GM15510 (cell line): ENCODE results near the gene KCNJ4.

Experiments used
- POLR2A ChIP-seq: IDR thresholded peaks from 3 replicates; pipeline ENCODE4 v1.6.1; 2011; ENCODE audit warnings: borderline replicate concordance; ENCODE audit not compliant: insufficient read length; ENCODE audit errors: extremely low read depth

The KCNJ4 gene

DNA sequence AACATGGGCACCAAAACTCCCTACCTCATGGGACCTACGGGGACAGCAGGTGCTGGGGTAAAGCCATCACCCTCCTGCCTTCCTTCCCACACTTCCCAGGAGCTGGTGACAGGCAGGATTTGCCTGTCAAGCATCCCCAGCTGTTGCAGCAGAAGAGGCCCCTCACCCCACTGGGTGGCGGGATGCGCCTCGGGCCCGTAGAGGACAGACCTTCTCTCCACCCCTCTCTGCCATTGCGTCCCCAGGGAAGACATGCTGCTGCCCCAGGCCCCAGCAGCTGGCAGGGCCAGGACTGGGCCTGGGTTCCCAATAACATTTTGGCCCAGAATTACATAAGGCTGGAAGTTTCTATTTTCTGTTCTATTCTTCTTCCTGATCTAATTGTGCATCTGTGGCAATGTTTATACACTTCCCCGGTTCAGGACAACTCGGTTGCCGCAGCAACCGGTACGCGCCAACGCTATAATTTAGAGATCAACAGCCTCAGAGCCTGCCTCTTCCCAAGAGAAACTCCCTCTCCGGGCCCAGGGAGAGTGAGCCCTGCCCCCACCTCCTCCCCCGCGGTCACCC lies 25.4 kb downstream of the KCNJ4 start:
- no peak for TF ChIP-seq POLR2A

DNA sequence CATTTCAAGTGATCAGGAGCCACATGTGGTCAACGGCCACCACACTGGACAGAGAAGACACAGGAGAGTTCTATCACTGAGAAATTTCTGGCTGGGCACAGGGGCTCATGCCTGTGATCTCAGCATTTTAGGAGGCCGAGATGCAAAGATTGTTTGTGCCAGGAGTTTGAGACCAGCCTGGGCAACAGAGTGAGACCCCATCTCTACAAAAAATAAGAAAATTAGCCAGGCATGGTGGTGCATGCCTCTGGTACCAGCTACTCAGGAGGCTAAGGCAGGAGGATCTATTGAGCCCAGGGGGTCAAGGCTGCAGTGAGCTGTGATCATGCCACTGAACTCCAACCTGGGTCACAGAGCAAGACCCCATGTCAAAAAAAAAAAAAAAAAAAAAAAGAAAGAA lies 26.3 kb downstream of the KCNJ4 start:
- no peak for TF ChIP-seq POLR2A

DNA sequence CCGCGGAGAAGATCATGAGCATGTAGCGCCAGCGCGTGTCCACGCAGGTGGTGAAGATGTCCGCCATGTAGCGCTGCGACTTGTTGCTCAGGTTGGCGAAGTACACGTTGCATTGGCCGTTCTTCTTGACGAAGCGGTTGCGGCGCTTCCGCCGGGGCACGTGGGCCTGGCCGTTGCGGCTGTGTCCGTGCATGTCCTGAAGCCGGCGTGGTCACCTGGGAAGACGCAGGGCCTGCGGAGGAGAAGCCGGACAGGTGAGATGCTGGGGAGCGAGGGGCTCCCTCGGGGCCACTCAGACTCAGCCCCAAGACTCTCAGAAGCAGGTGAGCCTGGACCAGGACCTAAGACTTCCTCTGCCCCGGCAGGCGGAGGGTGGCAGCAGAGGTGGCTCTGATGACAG lies 27.1 kb downstream of the KCNJ4 start:
- TF ChIP-seq POLR2A, result no peak

DNA sequence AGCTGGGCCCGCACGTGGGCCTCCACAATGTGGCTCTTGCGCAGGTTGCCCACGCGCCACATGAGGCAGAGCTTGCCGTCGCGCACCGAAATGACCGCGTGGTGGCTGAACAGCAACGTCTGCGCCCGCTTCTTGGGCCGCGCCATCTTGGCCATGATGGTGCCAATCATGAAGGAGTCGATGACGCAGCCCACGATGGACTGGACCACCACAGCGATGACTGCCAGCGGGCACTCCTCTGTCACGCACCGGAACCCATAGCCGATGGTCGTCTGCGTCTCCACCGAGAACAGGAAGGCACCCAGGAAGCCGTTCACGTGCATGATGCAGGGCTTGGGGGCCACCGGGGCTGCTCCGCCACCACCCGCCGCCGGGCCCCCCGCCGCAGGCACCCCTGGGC lies 27.5 kb downstream of the KCNJ4 start:
- TF ChIP-seq POLR2A, result no peak

DNA sequence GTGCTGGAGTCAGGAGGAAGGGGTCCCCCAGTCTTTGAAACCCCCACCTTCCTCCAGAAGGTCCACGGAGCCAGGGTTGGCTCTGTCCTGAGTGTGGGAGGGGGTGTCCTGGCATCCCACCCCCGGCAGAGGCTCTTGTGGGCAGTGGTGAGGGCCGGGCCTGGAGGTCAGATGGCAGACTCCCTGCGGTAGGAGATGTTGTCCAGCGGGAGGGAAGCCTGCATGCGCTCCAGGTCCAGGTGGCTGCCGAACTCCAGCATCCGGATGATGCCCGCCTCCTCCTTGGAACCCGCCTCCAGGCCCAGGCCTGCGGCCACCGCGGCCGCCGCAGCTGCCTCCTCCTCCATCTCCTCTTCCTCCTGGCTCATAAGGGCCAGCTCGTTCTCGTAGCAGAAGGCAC lies 28.4 kb downstream of the KCNJ4 start:
- no peak for TF ChIP-seq POLR2A

DNA sequence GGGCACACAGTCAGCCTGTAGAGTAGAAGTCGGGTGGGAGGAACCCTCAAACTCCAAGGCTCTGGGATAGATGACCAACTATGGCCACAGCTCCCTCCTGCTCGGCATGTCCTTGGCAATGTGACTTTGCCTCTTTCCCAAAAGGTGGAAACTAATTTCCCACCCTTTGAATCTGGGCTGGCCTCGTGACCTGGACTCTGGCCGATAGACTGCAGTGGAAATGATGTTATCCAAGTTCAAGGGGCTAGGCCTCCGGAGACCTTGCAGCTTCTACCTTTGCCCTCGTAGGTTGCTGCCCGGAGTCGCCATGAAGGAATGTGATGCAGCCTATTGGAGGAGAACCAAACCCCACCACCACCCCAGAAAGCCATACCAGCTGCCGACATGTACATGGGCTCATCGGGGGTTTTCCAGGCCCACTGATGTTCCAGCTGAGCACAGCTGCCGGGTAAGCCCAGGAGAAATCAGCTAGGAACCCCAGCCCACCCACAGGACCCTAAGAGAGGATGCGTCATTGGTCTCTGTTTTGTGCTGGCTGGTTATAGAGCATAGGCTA lies 30.4 kb downstream of the KCNJ4 start:
- no peak for TF ChIP-seq POLR2A

DNA sequence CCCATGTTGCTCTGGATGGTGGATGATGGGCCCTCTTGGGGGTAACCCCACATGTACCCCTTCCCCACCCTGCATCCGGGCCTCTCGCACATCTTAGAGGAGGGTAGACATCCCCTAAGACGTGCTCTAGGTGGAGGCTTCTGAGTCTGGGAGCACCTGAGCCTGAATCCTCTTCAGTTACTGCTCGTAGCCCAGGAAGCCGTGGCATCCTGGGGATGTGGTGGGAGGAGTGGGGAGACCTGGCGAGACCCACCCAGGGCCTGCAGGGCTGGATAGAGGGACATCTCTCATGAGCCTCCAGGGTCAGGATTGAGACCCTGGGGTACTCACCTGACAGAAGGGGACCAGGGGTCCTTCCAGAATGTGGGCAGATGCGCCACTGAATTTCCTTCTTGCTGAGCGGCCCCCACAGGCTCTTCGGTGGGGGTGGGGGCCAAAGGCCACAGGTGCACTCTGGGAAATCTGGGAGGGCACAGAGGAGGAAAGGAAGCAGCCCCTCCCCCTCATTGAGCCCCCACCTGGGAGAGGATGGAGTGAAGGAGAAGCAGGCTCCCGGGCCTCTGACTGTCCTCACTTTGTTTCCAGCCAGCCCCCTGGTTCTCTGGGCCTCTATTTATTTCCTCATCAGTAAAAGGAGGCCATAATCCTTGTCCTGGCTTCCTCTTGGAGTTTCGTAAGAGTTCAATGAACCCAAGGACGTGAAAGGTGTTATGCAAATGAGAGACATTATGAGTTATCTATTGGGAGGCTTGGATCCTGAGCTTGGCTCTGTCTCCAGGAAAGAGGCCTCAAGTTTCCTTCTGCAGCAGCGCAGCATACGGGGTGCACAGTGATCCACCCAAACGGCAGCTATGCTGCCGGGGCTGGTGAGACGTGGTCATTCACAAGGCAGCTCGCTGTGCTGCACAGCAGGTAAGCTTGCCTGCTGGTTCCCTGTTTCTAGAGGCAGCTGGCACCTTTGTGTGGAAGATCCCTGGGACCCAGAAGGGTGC lies 31.2 kb downstream of the KCNJ4 start:
- no peak for TF ChIP-seq POLR2A

DNA sequence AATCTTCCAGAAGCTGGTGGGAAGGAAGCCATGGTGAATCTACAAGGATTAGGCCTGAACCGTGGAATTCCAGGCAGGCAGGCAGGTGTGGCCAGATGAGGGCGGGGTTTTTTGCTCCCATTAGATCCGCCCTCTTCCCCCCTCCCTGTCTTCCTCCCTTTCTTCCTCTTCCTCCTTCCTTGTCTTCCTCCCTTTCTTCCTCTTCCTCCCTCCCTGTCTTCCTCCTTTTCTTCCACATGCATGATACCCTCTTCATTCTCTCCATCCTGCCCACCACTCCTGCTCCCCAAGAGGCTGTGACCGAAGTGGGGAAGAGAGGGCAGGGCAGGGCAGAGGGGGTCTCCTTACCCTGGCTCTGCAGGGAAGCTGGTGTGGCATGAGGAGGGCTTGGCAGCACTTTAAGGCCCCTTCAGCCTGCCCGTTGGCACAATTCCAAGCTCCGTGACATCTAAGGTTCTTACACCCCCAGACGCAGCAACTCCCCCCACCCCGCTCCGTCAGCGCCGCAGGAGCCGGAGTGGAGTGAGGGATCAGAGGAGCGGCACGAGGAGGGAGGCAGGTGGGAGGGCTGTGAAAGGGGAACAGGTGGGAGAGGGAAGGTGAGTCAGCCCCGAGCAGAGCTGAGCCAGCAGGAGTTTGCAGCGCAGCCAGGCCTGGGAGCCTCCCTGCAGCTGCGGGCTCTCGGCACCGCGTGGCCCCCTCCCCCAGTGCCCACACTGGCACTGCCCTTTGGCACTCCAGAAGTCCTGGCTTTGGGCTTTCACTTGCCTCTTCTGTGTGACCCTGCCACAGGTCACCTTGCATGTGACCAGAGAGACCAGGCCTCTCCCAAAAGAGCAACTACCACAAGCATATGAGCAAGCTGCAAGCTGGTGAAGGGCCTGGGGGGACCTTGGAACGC lies 32.1 kb downstream of the KCNJ4 start:
- TF ChIP-seq POLR2A, result no peak

DNA sequence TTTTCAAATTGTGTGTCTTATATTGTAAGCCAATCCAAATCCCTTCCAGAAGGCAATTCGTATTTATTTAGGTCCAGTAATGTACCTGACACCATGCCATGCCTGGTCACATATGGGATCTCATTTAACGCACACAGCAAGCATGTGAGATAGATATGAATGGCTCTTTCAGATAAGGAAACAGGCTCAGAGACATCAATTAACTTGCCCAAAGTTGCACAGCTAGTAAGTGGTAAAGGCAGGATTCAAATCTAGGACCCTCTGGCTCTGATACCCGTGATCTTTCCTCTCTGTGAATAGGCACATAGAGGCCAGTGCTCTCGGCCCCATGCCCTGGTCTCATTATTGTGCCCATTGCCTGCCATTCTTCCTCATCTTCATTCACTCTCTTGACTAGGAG lies 34.3 kb downstream of the KCNJ4 start:
- TF ChIP-seq POLR2A, result no peak

DNA sequence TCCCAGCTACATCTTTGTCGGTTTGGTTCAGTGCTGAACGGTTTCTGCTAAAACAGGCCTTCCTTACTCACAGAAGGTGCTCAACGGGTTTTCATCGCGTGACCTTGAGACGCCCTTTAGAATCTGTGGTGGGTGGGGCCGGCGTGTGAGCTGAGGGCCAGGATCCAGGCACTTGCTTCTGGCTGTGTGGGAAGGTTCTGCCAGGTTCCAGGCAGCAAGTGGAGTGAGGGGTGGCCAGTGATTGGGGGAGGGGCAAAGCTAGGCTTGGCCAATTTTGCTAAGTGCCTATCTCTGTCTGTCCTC lies 35.2 kb downstream of the KCNJ4 start:
- no peak for TF ChIP-seq POLR2A

DNA sequence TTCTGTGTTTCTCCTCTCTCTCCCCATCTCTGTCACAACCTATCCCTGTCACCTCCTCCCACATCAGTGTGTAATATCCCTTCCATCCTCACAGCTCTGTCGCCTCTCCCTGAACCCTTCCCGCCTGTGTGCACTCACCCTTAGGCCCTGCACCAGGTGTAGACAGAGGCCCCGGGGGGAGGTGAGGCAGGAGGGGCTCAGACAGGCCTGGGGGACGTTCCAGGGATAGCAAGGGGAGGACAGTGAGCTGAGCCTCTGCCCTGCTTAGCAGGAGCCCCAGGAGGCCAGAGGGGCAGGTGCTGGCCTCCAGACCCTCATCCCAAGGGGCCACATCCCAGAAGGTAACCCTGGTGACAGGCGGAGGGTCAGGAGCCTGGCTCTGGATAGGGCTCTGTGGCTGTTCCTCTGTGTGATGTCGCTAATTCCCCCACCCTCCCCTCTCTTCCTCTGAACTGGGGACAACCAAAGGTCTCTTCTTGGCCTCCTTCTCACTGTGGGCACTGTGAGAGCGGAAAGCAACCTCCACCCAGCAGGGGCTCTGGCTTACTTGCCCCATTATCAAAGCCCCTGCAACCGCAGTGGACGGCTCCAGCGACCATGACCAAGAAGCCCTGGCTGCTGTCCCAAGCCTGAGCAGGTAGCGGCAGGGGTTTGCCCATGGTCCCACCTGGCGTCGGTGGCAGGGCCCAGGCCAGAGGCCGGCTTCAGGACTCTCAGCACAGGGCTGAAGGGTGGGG lies 35.7 kb downstream of the KCNJ4 start:
- TF ChIP-seq POLR2A, result no peak

DNA sequence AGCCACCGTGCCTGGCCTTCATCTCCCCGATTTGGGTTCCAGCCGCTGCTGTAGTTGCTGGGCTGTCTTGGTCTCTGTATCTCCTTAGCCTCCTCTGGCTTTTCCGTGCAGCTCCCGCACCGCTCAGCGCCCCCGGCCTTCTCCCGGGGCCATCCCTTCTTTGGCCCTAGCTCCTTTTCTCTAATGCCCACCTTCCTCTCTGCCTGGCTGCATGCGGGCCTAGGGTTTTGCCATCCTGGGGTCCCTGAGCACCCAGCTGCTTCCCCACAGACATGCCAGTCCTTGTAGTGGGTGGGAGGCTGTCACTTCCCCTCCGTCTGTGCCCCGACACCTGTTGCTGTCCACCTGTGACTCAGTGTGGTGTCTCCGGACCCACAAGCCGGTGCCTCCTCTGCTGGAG lies 36.4 kb downstream of the KCNJ4 start:
- TF ChIP-seq POLR2A, result no peak

DNA sequence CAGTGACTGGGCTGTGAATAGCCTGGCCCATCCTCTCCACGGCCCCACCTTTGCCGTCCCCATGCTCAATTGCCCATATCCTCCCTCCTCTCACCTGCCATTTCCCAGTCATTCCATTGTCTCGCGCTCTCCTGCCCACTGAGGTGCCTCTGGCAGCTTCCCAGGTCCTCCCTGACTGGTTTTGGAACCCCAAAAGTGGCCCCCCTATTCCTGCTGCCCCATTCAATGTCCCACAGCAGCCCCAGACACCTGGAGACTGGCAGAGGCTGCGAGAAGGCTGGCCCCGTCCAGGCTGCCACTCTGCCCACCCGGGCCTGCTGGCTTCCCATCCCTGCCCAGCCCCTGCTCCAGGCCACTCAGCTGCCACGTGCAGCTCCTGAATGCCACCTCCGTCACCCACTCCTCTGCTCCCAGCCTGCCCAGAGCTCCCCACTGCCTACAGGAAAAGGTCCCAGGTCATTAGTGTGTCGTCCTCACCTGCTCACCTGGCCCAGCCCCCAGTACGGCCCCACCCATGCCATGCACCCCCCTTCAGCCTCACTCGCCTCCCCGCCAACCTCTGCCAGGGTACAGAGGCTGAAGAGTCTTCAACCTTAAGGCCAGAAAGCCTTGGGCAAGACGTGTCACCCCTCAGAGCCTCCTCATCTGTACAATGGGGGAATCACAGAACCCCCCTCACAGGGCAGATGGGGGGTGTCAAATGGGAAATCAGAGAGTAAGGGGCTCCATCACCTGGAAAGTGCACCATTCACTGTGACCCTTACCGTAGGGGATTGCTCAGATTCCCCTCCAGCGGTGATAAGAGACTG lies 37.5 kb downstream of the KCNJ4 start:
- no peak for TF ChIP-seq POLR2A

DNA sequence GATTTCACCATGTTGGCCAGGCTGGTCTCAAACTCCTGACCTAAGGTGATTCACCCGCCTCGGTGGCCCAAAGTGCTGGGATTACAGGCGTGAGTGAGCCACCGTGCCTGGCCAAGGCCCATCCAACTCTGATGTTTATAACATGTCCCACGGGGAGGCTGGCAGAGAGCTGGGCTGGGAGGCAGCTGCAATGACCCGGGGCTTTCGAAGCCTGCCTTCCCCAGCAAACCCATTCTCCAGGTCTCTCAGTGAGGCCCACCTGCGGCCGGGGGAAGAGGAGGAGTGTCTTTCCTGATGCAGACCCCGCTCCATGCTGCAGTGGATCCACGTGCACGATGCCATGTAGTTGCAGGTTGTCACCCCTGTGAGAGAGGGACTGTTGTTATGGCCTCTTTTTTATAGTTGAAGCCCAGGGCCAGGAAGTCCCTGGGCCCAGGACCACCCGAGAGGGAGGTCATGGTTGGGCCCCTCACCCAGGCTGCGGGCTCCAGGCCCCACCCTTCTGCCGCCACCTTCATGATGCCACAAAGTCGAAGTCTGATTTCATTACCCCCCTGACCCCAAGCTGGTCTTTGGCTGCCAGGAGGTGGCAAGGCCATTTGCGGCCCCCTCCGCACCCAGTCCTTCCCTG lies 38.3 kb downstream of the KCNJ4 start:
- no peak for TF ChIP-seq POLR2A
